HCT116 (cell line): ENCODE measurements around the gene FAM227B. TPM values are rescaled to one million over a fixed set of nuclear protein-coding genes. Genes with fewer than 3 reads are reported as not detected.

Experiments
- ATAC-seq: fragments of 200-7000 bp; cut with Tn5 transposase; 2 replicates; pipeline ENCODE4 v1.9.1; 2020; ENCODE audit warnings: mild to moderate bottlenecking, moderate library complexity
- BruUV-seq: library from RNA; stranded (reverse); fragments of 400-500 nt; replicated peaks from 2 replicates; lab custom pipeline; 2021; lab: Mats Ljungman, UMichigan
- CTCF ChIA-PET: fragments of 300-600 bp; sonication (Branson Sonifier 250); formaldehyde crosslinking; loops from one replicate; lab custom pipeline; 2021; ENCODE audit warnings: antibody characterized with exemption; lab: Charles Lee
- POLR2A ChIA-PET: fragments of 300-600, 350-600 bp; sonication (Branson Sonifier 250); formaldehyde crosslinking; loops from one replicate; lab custom pipeline; 2021; ENCODE audit warnings: antibody characterized with exemption; lab: Charles Lee
- RAD21 ChIA-PET, 2 experiments: fragments of 300-600 bp; sonication (Branson Sonifier 250); formaldehyde crosslinking; loops; one replicate each; lab custom pipeline; 2023; ENCODE audit warnings: low total read pairs in 2 of 2; ENCODE audit not compliant: uncharacterized antibody in 2 of 2, unreplicated experiment in 2 of 2, low non-redundant PET in 1 of 2; lab: Charles Lee
- DNase-seq: peaks from one replicate; pipeline ENCODE4 v3.0.0-alpha.2; 2010; ENCODE audit warnings: low read depth, low spot score
- H2AFZ ChIP-seq: fragments of 200-600 bp; shearing (Covaris generic), sonication (generic); 2 replicates; pipeline ENCODE4 v1.6.1; 2017; ENCODE audit warnings: low read depth, mixed run types, mixed read lengths, antibody characterized with exemption, low read length; ENCODE audit not compliant: poor library complexity, severe bottlenecking
- H3K27ac ChIP-seq: 2 replicates; pipeline ENCODE4 v1.5.1; 2012; ENCODE audit warnings: low read depth, low read length
- H3K27me3 ChIP-seq: fragments of 200-600 bp; sonication (generic); 2 replicates; pipeline ENCODE4 v1.6.1; 2016; ENCODE audit warnings: mixed run types, low read length, mixed read lengths; ENCODE audit not compliant: insufficient read depth
- H3K36me3 ChIP-seq, 2 experiments: fragments of 200-500 bp in 1 of 2; fragments of 200-600 bp in 1 of 2; sonication (Bioruptor generic) in 1 of 2; sonication (generic) in 1 of 2; 2 replicates each; pipeline versions ENCODE4 v1.5.1 to v1.6.1; 2014 to 2016; ENCODE audit warnings: low read length in 2 of 2, inconsistent platforms in 1 of 2, mixed read lengths in 1 of 2, mixed run types in 1 of 2; ENCODE audit not compliant: insufficient read depth in 2 of 2, control insufficient read depth in 1 of 2
- H3K4me1 ChIP-seq, 2 experiments: fragments of 200-600 bp in 1 of 2; sonication (generic) in 1 of 2; 2 replicates each; pipeline versions ENCODE4 v1.5.1 to v1.6.1; 2012 to 2017; ENCODE audit warnings: low read length in 2 of 2, inconsistent platforms in 1 of 2, mild to moderate bottlenecking in 1 of 2, mixed read lengths in 1 of 2, mixed run types in 1 of 2, moderate library complexity in 1 of 2; ENCODE audit not compliant: insufficient read depth in 2 of 2, control insufficient read depth in 1 of 2
- H3K4me2 ChIP-seq: fragments of 200-600 bp; sonication (generic); 2 replicates; pipeline ENCODE4 v1.6.1; 2017; ENCODE audit warnings: mixed run types, low read length, mixed read lengths
- H3K4me3 ChIP-seq, 2 experiments: fragments of 200-600 bp in 1 of 2; sonication (generic) in 1 of 2; replicated peaks in 1 of 2; 2 replicates each; pipeline ENCODE4 v1.5.1; 2011 to 2016; ENCODE audit warnings: low read length in 2 of 2, control low read depth in 1 of 2, low read depth in 1 of 2, mild to moderate bottlenecking in 1 of 2, mixed read lengths in 1 of 2, mixed run types in 1 of 2
- H3K79me2 ChIP-seq: fragments of 200-600 bp; sonication (generic); 2 replicates; pipeline ENCODE4 v1.6.1; 2017; ENCODE audit warnings: mild to moderate bottlenecking, mixed run types, low read length, moderate library complexity, mixed read lengths; ENCODE audit not compliant: insufficient read depth
- H3K9ac ChIP-seq: fragments of 200-600 bp; sonication (generic); 2 replicates; pipeline ENCODE4 v1.6.1; 2016; ENCODE audit warnings: low read length, mixed read lengths
- H3K9me2 ChIP-seq: fragments of 200-600 bp; sonication (generic), shearing (Covaris generic); 2 replicates; pipeline ENCODE4 v1.6.1; 2017; ENCODE audit warnings: mixed run types, mild to moderate bottlenecking, moderate library complexity; ENCODE audit not compliant: insufficient read depth
- H3K9me3 ChIP-seq, 2 experiments: fragments of 200-500 bp in 1 of 2; fragments of 200-600 bp in 1 of 2; sonication (Bioruptor generic) in 1 of 2; sonication (generic) in 1 of 2; 2 replicates each; pipeline ENCODE4 v1.6.1; 2014 to 2017; ENCODE audit warnings: low read length in 2 of 2, mixed read lengths in 2 of 2, inconsistent platforms in 1 of 2, low read depth in 1 of 2, mild to moderate bottlenecking in 1 of 2, mixed run types in 1 of 2, moderate library complexity in 1 of 2; ENCODE audit not compliant: control insufficient read depth in 1 of 2, insufficient read depth in 1 of 2
- H4K20me1 ChIP-seq: fragments of 200-600 bp; sonication (generic), shearing (Covaris generic); 2 replicates; pipeline ENCODE4 v1.6.1; 2017; ENCODE audit warnings: mixed run types, mild to moderate bottlenecking, moderate library complexity; ENCODE audit not compliant: insufficient read depth
- ATF3 ChIP-seq: IDR thresholded peaks from 2 replicates; pipeline ENCODE4 v1.6.1; 2012
- CTCF ChIP-seq, 3 experiments: fragments of 200-600 bp in 1 of 3; sonication (generic) in 1 of 3; IDR thresholded peaks in 2 of 3; conservative IDR thresholded peaks in 1 of 3; 2 replicates each; pipeline ENCODE4 v1.5.1; 2012 to 2017; ENCODE audit warnings: low read depth in 2 of 3, low read length in 2 of 3, antibody characterized with exemption in 1 of 3, borderline replicate concordance in 1 of 3, control low read depth in 1 of 3, mild to moderate bottlenecking in 1 of 3, mixed read lengths in 1 of 3, mixed run types in 1 of 3, moderate library complexity in 1 of 3; ENCODE audit not compliant: insufficient read depth in 1 of 3
- EGR1 ChIP-seq: IDR thresholded peaks from 2 replicates; pipeline ENCODE4 v1.6.1; 2012; ENCODE audit warnings: low read depth
- ELF1 ChIP-seq: IDR thresholded peaks from 2 replicates; pipeline ENCODE4 v1.6.1; 2012; ENCODE audit warnings: low read depth, borderline replicate concordance
- FOSL1 ChIP-seq: IDR thresholded peaks from 2 replicates; pipeline ENCODE4 v1.6.1; 2012; ENCODE audit warnings: low read depth
- MAX ChIP-seq: IDR thresholded peaks from 2 replicates; pipeline ENCODE4 v1.6.1; 2012
- RAD21 ChIP-seq: IDR thresholded peaks from 2 replicates; pipeline ENCODE4 v1.6.1; 2012; ENCODE audit warnings: low read depth, mild to moderate bottlenecking
- SIN3A ChIP-seq: IDR thresholded peaks from 2 replicates; pipeline ENCODE4 v1.6.1; 2012; ENCODE audit warnings: low read depth
- SP1 ChIP-seq: IDR thresholded peaks from 2 replicates; pipeline ENCODE4 v1.6.1; 2012; ENCODE audit warnings: low read depth
- TCF7L2 ChIP-seq: IDR thresholded peaks from 2 replicates; pipeline ENCODE4 v1.7.0; 2011; ENCODE audit warnings: borderline replicate concordance, inconsistent platforms; ENCODE audit not compliant: insufficient read depth, insufficient read length; ENCODE audit errors: extremely low read depth
- ZFX ChIP-seq: fragments of 450-650 bp; IDR thresholded peaks from 2 replicates; pipeline ENCODE4 v1.6.1; 2017
- ZNF274 ChIP-seq: fragments of 200-500 bp; sonication (Bioruptor generic); IDR thresholded peaks from 2 replicates; pipeline ENCODE4 v1.6.1; 2014; ENCODE audit warnings: mild to moderate bottlenecking, low read depth, low read length, inconsistent platforms
- intact Hi-C: fragments of 100-400 bp; cut with micrococcal nuclease; formaldehyde crosslinking; loops from 2 replicates; pipeline ENCODE4 v1.10.0; 2022
- total RNA-seq: library from RNA; stranded (reverse); gene quantifications from one replicate; pipeline ENCODE4 v1.2.1, GENCODE V29; 2021; ENCODE audit not compliant: unreplicated experiment

The FAM227B gene
- total RNA-seq, 1 experiment from 2014 or later = 6.9 TPM

- TF ChIP-seq CTCF (IDR thresholded peaks at IDR 0.05 in 2 of 3, conservative IDR thresholded peaks at IDR 0.05 in 1 of 3; ENCODE audit: borderline replicate concordance in 1 of 3, insufficient read depth in 1 of 3, low read depth in 2 of 3, low read length in 2 of 3) = no peak
- no peak for TF ChIP-seq ELF1
- TF ChIP-seq SIN3A = no peak
- TF ChIP-seq ATF3 = no peak
- no peak for TF ChIP-seq ZFX
- no peak for TF ChIP-seq FOSL1
Measured at GRCh38 chr15:49538520-49538919, 82.1 kb downstream of the FAM227B start (continued).

GRCh38 chr15:49530092-49530491 is 90.5 kb downstream of the FAM227B start:
- Histone ChIP-seq H4K20me1 (no peaks in the 10 kb centered on the region), H3K9me2 (no peaks in the 10 kb centered on the region), H3K27me3 (no peaks in the 10 kb centered on the region), H3K9me3 (no peaks in the 10 kb centered on the region), H2AFZ (no peak overlapping the region), H3K27ac (no peak overlapping the region), H3K9ac (no peak overlapping the region), H3K4me2 (peak overlapping the region; percentile 4; the same call in 1 of the 2 replicates), H3K4me3 (no peak overlapping the region), H3K36me3 (no peaks in the 10 kb centered on the region), H3K4me1 (no peaks in the 10 kb centered on the region), H3K79me2 (no peaks in the 10 kb centered on the region)
- CTCF ChIA-PET = no interaction called here
- BruUV-seq = no TSS peak
- ATAC-seq (no peak), DNase-seq (no peak)
- POLR2A ChIA-PET = no interaction called here
- no peak for TF ChIP-seq EGR1
- TF ChIP-seq SIN3A = no peak
- TF ChIP-seq TCF7L2 = no peak
- no peak for TF ChIP-seq SP1
- TF ChIP-seq RAD21 = no peak
- no peak for TF ChIP-seq CTCF (IDR thresholded peaks at IDR 0.05 in 2 of 3, conservative IDR thresholded peaks at IDR 0.05 in 1 of 3; ENCODE audit: borderline replicate concordance in 1 of 3, insufficient read depth in 1 of 3, low read depth in 2 of 3, low read length in 2 of 3)
- no peak for TF ChIP-seq ZNF274
- TF ChIP-seq FOSL1 = no peak
- no peak for TF ChIP-seq MAX
- TF ChIP-seq ZFX = no peak
- no peak for TF ChIP-seq ATF3
- RAD21 ChIA-PET = no interaction called here
- intact Hi-C loops = no loop called here
